Muscle layer of duodenum (tissue), 2 donors: Measurements from ENCODE around the gene SVOPL.

ENCODE experiments used
- H3K27ac ChIP-seq: one replicate; pipeline ENCODE4 v1.7.0; 2013; ENCODE audit warnings: mild to moderate bottlenecking, low read length
- H3K27me3 ChIP-seq: one replicate; pipeline ENCODE4 v1.7.0; 2013; ENCODE audit warnings: low read depth, mild to moderate bottlenecking, control low read depth, low read length
- H3K36me3 ChIP-seq, 2 donors: one replicate each; pipeline ENCODE4 v1.7.0; 2013; ENCODE audit warnings: low read length in 2 of 2, control low read depth in 1 of 2, mild to moderate bottlenecking in 1 of 2; ENCODE audit not compliant: insufficient read depth in 2 of 2, control insufficient read depth in 1 of 2
- H3K4me1 ChIP-seq, 2 donors: one replicate each; pipeline ENCODE4 v1.7.0; 2013; ENCODE audit warnings: low read length in 2 of 2, mild to moderate bottlenecking in 2 of 2, control low read depth in 1 of 2, moderate library complexity in 1 of 2; ENCODE audit not compliant: insufficient read depth in 2 of 2, control insufficient read depth in 1 of 2
- H3K4me3 ChIP-seq, 2 donors: one replicate each; pipeline ENCODE4 v1.7.0; 2013; ENCODE audit warnings: low read length in 2 of 2, low read depth in 1 of 2, mild to moderate bottlenecking in 1 of 2
- H3K9me3 ChIP-seq, 2 donors: one replicate each; pipeline ENCODE4 v1.7.0; 2013; ENCODE audit warnings: low read length in 2 of 2, control low read depth in 1 of 2, mild to moderate bottlenecking in 1 of 2; ENCODE audit not compliant: control insufficient read depth in 1 of 2
- donor health status: healthy.

The SVOPL gene

DNA sequence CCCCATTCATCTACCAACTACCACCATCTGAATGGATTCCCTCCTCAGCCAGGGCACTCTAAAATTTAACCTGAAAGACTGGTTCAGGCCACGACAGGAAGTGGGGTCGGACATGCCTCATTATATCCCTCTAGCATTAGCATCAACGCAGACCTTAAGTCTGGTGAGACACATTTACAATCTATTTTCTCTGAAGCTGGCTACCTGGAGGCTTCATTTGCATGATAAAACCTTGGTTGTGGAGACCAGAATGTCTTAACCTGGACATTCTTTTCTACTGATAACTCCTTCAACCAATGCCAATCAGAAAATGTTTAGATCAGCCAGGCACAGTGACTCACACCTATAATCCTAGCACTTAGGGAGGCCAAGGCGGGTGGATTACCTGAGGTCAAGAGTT, 42.3 kb downstream of the SVOPL start:
- Histone ChIP-seq H3K27ac (no peak overlapping the region), H3K4me3 (no peak overlapping the region), H3K27me3 (no peaks in the 10 kb centered on the region), H3K36me3 (no peaks in the 10 kb centered on the region), H3K9me3 (peaks cover 0 to 4% of the 10 kb centered on the region in 2 donors), H3K4me1 (no peaks in the 10 kb centered on the region)

DNA sequence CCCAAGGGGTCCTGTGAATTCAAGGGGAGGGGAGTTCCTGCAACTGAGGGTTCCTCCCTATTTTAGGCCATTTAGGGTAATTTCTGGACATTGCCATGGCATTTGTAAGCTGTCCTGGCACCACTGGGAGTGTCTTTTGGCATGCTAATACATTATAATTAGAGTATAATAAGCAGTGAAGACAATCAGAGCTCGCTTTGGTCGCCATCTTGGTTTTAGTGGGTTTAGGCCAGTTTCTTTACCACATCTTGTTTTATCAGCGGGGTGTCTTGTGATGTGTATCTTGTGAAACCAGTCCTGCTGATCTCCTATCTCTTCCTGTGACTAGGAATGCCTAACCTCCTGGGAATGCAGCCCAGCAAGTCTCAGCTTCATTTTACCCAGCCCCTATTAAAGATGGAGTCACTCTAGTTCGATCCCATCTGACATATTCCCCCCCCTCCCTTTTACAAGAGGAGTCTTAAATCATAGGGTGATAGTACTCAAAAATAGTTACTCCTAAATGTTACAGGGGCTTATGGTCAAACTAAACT, 43.2 kb downstream of the SVOPL start:
- peaks cover 0 to 10% of the 10 kb centered on the region in 2 donors for H3K9me3 ChIP-seq
- H3K36me3 ChIP-seq, result no peaks in the 10 kb centered on the region
- no peak overlapping the region for H3K27ac ChIP-seq
- H3K4me3 ChIP-seq, result no peak overlapping the region
- no peaks in the 10 kb centered on the region for H3K4me1 ChIP-seq
- H3K27me3 ChIP-seq, result no peaks in the 10 kb centered on the region

DNA sequence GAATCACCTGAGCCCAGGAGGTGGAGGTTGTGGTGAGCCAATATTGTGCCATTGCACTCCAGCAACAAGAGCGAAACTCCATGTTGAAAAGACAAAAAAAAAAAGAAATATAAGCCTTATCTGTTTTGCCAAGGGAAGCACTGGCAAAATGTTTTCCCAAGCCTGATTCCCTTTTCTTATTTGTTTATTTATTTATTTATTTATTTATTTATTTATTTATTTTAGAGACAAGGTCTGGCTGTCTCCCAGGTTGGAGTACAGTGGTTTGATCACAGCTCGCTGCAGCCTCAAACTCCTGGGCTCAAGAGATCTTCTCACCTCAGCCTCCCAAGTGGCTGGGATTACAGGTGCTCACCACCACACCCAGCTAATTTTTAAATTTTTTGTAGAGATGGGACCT, 44.2 kb downstream of the SVOPL start:
- Histone ChIP-seq H3K36me3 (no peaks in the 10 kb centered on the region), H3K9me3 (peaks cover 0 to 11% of the 10 kb centered on the region in 2 donors), H3K27me3 (no peaks in the 10 kb centered on the region), H3K4me1 (no peaks in the 10 kb centered on the region), H3K4me3 (no peak overlapping the region), H3K27ac (no peak overlapping the region)

DNA sequence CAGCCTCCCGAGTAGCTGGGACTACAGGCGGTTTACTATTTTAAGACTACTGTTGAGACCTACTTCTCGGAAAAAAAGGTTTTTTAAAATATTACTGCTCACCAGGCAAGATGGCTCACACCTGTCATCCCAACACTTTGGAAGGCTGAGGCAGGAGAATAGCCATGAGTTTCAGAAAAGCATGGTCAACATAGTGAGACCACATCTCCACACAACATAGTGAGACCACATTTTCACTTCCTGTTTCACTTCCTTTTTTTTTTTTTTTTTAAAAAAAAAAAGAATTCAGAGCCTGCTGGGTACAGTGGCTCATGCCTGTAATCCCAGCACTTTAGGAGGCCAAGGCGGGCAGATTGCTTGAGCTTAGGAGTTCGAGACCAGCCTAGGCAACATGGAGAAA, 46.5 kb downstream of the SVOPL start:
- Histone ChIP-seq H3K27me3 (no peaks in the 10 kb centered on the region), H3K4me3 (no peak overlapping the region), H3K36me3 (no peaks in the 10 kb centered on the region), H3K4me1 (no peaks in the 10 kb centered on the region), H3K27ac (no peak overlapping the region), H3K9me3 (peaks cover 0 to 11% of the 10 kb centered on the region in 2 donors)

DNA sequence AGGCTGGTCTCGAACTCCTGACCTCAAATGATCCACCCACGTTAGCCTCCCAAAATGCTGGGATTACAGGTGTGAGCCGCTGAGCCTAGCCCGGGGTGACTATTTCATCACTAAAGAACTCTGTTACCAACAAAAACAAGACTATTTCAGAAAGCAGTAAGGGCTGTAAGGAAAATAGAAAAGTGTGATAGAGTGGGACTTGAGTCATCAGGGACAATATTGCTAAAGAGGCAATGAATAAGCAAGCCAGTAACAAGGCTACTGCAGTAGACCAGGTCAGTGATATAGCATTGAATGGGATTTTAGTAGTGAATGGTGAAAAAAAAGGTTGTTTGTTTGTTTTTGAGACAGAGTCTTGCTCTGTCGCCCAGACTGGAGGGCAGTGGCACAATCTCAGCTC, 51.7 kb downstream of the SVOPL start:
- Histone ChIP-seq H3K27ac (no peak overlapping the region), H3K27me3 (no peaks in the 10 kb centered on the region), H3K9me3 (peaks cover 0 to 9% of the 10 kb centered on the region in 2 donors), H3K36me3 (no peaks in the 10 kb centered on the region), H3K4me3 (no peak overlapping the region), H3K4me1 (no peaks in the 10 kb centered on the region)

DNA sequence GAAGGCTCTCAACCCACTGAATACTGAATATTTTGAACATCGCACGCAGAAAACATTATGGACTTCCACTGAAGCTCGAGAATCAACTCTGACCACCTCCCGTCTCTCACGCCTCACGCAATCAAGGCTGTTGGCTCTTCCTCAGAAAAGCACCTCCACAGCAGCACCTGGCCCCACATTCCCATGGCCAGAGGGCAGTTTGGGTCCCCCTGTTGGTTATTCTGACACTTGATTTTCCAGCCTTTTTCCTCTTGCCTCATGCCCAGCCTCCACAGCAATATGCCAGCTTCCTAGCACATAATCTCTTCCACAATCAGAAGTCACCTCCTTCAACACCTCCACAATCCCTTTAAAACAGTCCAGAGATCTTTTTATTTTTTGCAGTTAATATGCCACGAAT, 55.9 kb downstream of the SVOPL start:
- Histone ChIP-seq H3K4me1 (no peaks in the 10 kb centered on the region), H3K9me3 (no peaks in the 10 kb centered on the region)

DNA sequence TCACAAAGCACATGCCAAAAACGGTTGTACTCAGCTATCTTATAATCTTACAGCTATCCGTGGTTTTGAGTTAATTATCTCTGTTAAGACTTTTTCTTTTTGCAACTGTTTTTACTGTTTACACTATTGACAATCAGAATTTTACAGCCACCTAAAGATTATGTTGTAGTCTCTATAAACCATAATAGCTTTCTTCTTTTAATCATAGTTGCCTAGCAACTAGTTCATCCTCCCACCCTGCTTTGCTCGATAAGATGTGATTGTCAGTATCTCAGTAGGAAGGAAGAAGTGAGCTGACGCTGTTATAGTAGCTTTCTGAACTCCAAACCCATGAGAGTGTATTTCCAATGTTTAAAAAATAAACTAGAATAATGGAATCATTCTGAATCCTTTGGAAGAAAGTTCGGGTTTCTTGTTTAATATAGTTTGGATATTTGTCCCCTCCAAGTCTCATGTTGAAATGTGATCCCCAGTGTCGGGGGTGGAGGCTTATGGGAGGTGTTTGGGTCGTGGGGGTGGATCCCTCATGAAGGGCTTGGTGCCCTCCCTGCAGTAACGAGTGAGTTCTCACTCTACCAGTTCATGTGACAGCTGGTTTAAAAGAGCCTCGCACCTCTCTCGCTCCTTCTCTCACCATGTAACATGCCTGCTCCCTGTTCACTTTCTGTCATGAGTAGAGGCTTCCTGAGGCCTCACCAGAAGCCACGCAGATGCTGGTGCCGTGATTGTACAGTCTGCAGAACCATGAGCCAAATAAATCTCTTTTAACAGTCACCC, 68.1 kb downstream of the SVOPL start:
- Histone ChIP-seq H3K4me3 (no peak overlapping the region), H3K4me1 (no peaks in the 10 kb centered on the region), H3K36me3 (no peaks in the 10 kb centered on the region), H3K9me3 (no peaks in the 10 kb centered on the region), H3K27me3 (no peaks in the 10 kb centered on the region), H3K27ac (no peak overlapping the region)

More for the DNA sequence above, 55.9 kb downstream of the SVOPL start:
- no peak overlapping the region for H3K27ac ChIP-seq
- no peak overlapping the region for H3K4me3 ChIP-seq
- no peaks in the 10 kb centered on the region for H3K36me3 ChIP-seq
- no peaks in the 10 kb centered on the region for H3K27me3 ChIP-seq

DNA sequence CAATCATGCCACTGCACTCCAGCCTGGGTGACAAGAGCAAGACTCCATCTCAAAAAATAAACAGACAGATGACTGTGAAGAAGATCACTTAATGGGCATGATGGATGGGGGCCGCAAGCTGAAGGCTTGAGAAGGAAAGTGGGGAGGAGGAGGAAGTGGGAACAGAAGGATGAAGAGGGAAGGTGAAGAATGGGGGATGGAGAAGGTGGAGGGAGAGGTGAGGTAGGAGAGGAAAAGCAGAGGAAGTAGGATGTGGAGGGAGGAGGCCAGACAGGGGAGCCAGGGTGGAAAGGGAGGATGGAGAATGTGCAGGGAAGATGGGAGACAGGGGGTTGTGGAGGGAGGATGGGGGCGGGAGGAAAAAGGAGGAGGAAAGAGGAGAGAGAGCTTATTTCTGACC, 68.8 kb downstream of the SVOPL start:
- H3K27ac ChIP-seq, result no peak overlapping the region
- H3K9me3 ChIP-seq, result no peaks in the 10 kb centered on the region
- H3K36me3 ChIP-seq, result no peaks in the 10 kb centered on the region
- no peaks in the 10 kb centered on the region for H3K4me1 ChIP-seq
- no peak overlapping the region for H3K4me3 ChIP-seq
- no peaks in the 10 kb centered on the region for H3K27me3 ChIP-seq

DNA sequence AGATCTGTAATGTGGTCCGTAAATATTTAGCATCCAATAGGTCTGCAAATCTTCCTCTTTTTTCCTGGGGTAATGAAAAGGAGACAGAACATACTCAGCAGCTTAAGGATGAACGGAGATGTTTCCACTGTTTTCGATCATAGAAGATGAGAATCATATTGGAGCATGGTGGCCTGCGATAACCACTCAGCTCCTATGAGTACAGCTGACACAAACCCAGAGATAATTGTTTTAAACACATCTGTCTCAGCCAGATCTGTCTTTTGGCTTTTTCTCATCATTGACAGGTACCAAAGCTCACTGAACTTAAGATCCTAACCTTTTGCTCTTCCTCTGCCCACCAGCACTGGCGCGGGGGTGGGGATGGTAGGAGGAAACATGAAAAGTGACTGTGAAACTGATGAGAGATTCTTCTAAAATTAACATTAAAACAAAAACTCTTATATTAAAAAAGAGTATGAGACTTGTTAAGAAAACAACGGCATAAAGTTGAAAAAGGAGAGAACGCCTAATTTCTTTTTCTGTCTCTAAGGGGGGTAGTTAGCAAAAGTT, 71.0 kb downstream of the SVOPL start:
- no peaks in the 10 kb centered on the region for H3K4me1 ChIP-seq
- H3K36me3 ChIP-seq, result no peaks in the 10 kb centered on the region
- H3K9me3 ChIP-seq, result no peaks in the 10 kb centered on the region
- H3K27me3 ChIP-seq, result peaks cover 3% of the 10 kb centered on the region
- no peak overlapping the region for H3K27ac ChIP-seq
- H3K4me3 ChIP-seq, result no peak overlapping the region

DNA sequence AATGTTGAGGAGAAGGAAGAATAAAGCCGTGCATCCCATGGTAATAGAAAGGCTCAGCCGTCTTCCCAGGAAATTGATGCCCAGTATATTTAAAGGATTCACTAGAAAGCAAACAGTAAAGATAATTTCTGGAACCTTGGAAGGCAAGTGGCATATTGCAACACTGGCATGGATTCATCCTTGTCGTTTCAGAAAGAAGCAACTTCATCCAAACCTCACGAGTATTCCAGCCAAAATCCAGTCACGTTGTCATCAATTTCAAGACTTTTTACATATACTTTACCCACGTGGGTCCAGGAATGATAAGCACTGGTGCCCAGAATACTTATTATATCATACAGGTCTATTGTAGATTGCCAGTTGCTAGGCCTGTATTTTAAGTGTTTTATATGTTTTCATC, 73.8 kb downstream of the SVOPL start:
- peaks cover 3% of the 10 kb centered on the region for H3K27me3 ChIP-seq
- no peaks in the 10 kb centered on the region for H3K4me1 ChIP-seq
- no peaks in the 10 kb centered on the region for H3K9me3 ChIP-seq
- H3K36me3 ChIP-seq, result no peaks in the 10 kb centered on the region
- no peak overlapping the region for H3K27ac ChIP-seq
- no peak overlapping the region for H3K4me3 ChIP-seq

DNA sequence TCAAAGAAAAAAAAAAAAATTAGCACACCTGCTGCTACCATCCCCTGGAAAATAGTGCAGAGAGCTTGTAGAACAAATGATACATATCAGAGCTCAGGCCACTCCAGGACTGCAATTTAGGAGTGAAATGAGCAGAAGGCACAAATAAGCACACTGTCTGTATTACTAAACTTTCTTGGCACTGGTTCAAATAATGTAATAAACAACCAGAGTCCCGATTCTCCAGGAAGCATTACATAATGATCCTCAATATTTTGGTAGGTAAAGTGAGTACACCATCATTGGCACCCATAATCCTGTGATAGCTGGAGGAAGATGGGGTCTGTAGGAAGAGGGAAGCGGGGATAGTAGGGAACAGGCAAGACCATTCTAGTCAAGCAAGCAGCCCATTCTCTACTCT, 74.3 kb downstream of the SVOPL start:
- Histone ChIP-seq H3K4me1 (no peaks in the 10 kb centered on the region), H3K27me3 (peaks cover 3% of the 10 kb centered on the region)

DNA sequence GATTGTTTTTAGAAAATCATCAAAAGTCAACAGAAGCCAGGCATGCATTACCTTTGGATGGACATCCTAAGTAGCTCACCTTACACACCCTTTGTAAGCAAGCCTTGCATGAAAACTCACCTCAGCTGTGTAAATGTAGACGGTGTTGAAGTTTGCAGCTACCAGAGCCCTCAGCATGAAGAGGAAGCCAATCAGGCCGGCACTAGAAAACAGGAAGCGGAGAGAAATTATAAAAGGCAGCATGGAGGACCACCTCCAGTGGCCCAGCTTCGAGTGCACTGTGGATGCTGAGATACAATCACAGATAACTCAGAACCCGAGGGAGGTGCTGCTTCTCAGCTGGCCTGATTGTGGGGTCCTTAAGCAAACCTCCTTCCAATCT, 75.3 kb downstream of the SVOPL start:
- no peaks in the 10 kb centered on the region for H3K36me3 ChIP-seq
- no peaks in the 10 kb centered on the region for H3K4me1 ChIP-seq
- no peaks in the 10 kb centered on the region for H3K9me3 ChIP-seq
- H3K4me3 ChIP-seq, result no peak overlapping the region
- H3K27ac ChIP-seq, result no peak overlapping the region
- H3K27me3 ChIP-seq, result peaks cover 3% of the 10 kb centered on the region

More for the DNA sequence above, 74.3 kb downstream of the SVOPL start:
- Histone ChIP-seq H3K4me3 (no peak overlapping the region), H3K27ac (no peak overlapping the region), H3K9me3 (no peaks in the 10 kb centered on the region), H3K36me3 (no peaks in the 10 kb centered on the region)
